ENCODE data around the gene SOX5. TPM values are rescaled to one million over a fixed set of nuclear protein-coding genes. Genes with fewer than 3 reads are reported as not detected.

Gene SOX5
- total RNA-seq, 2 experiments from 2014 or later, result 0.69 to 0.70 TPM

DNA sequence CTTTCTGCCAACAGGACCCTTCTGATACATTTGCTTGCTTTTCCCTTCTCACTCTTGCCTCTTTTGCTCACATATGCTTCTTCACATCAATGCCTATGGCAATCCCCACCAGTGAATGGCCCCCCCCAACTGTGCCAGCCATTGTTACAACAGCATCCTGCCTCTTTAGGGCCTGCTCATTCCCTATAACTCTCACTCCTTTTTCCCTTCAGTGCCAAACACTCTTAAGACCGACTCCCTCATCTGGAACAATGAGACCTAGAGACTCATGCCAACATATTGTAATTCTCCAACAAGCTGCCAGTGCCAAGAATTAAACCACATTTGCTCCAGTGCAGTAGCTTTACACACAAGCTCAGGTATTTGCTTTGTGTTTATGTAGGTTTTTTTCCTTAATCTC, 189.0 kb downstream of the SOX5 start:
- H3K4me3 Mint-ChIP-seq, result no peak overlapping the region
- CTCF ChIA-PET, result no interaction called here

GRCh38 chr12:23758608-23759007, 190.9 kb downstream of the SOX5 start:
- ChIA-PET CTCF (no interaction called here), POLR2A (no interaction called here)
- no peaks in the 10 kb centered on the region for H3K27me3 Mint-ChIP-seq
- DNase-seq, result no peak
- H3K4me3 Mint-ChIP-seq, result no peak overlapping the region
- H3K36me3 Mint-ChIP-seq, result no peaks in the 10 kb centered on the region
- no peaks in the 10 kb centered on the region for H3K4me1 Mint-ChIP-seq (ENCODE audit: low read depth)
- no peaks in the 10 kb centered on the region for H3K9me3 Mint-ChIP-seq
- no peak overlapping the region for H3K27ac Mint-ChIP-seq
- intact Hi-C loops (cut with micrococcal nuclease), result no loop called here

More for the DNA sequence above, 189.0 kb downstream of the SOX5 start:
- POLR2A ChIA-PET, result no interaction called here
- H3K36me3 Mint-ChIP-seq, result no peaks in the 10 kb centered on the region
- H3K4me1 Mint-ChIP-seq (ENCODE audit: low read depth), result no peaks in the 10 kb centered on the region
- no peaks in the 10 kb centered on the region for H3K27me3 Mint-ChIP-seq
- no peak for DNase-seq
- no peaks in the 10 kb centered on the region for H3K9me3 Mint-ChIP-seq
- no peak overlapping the region for H3K27ac Mint-ChIP-seq
- intact Hi-C loops (cut with micrococcal nuclease), result no loop called here

GRCh38 chr12:23757541-23757962, 191.9 kb downstream of the SOX5 start:
- H3K27me3 Mint-ChIP-seq, result no peaks in the 10 kb centered on the region
- DNase-seq, result no peak
- CTCF ChIA-PET, result no interaction called here
- H3K36me3 Mint-ChIP-seq, result no peaks in the 10 kb centered on the region
- H3K4me1 Mint-ChIP-seq (ENCODE audit: low read depth), result no peaks in the 10 kb centered on the region
- POLR2A ChIA-PET, result no interaction called here
- H3K27ac Mint-ChIP-seq, result no peak overlapping the region
- intact Hi-C loops (cut with micrococcal nuclease), result no loop called here
- H3K9me3 Mint-ChIP-seq, result no peaks in the 10 kb centered on the region
- H3K4me3 Mint-ChIP-seq, result no peak overlapping the region

DNA sequence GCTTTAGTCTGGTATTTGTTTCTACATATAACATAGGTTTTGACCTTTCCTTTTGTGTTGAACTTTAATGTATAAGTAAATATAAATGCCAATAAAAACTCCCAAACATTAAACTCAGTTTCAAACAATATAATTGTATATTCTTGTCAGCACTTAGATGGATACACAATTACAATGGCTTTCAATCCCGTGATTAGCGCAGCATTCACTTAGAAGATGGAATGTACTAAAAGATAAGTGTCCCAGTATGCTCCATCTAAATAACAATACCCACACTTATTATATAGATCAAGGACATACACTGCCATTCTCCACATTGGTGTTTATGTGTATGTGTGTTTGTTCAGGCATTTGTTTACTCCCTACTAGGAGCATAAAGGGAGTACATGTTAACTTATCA, 193.1 kb downstream of the SOX5 start:
- H3K36me3 Mint-ChIP-seq, result no peaks in the 10 kb centered on the region
- H3K4me1 Mint-ChIP-seq (ENCODE audit: low read depth), result no peaks in the 10 kb centered on the region
- H3K9me3 Mint-ChIP-seq, result no peaks in the 10 kb centered on the region
- H3K4me3 Mint-ChIP-seq, result no peak overlapping the region
- CTCF ChIA-PET, result no interaction called here
- no peaks in the 10 kb centered on the region for H3K27me3 Mint-ChIP-seq
- no peak for DNase-seq
- H3K27ac Mint-ChIP-seq, result no peak overlapping the region
- intact Hi-C loops (cut with micrococcal nuclease), result no loop called here
- POLR2A ChIA-PET, result no interaction called here

- CTCF ChIA-PET, result no interaction called here
- H3K36me3 Mint-ChIP-seq, result no peaks in the 10 kb centered on the region
- no peaks in the 10 kb centered on the region for H3K4me1 Mint-ChIP-seq (ENCODE audit: low read depth)
- H3K4me3 Mint-ChIP-seq, result no peak overlapping the region
- POLR2A ChIA-PET, result no interaction called here
- H3K9me3 Mint-ChIP-seq, result no peaks in the 10 kb centered on the region
- no peak overlapping the region for H3K27ac Mint-ChIP-seq
- DNase-seq, result no peak
- no peaks in the 10 kb centered on the region for H3K27me3 Mint-ChIP-seq
- intact Hi-C loops (cut with micrococcal nuclease), result no loop called here
Measured at GRCh38 chr12:23753628-23754365, 195.7 kb downstream of the SOX5 start.

DNA sequence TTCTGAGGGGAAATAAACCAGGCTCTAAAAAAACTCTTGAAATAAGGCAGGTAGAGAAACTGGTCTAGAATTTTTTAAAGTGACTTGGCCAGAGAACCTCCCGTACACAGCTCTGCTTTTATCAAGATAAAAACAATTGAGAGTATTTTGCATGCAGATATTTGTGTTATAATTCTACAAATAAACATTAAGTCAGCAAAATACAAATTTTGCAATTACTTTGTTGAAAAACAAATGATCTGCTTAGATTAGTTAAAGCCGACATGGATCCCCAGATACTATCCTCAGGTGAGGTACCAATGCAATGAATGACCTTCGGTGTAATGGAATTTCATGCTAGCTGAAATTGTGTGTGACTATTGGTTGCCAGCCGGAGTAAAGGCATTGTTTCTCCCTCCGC, 197.2 kb downstream of the SOX5 start:
- intact Hi-C loops (cut with micrococcal nuclease), result no loop called here
- Mint-ChIP-seq H3K9me3 (no peaks in the 10 kb centered on the region), H3K27me3 (no peaks in the 10 kb centered on the region), H3K4me3 (no peak overlapping the region), H3K27ac (no peak overlapping the region), H3K4me1 (ENCODE audit: low read depth) (no peaks in the 10 kb centered on the region), H3K36me3 (no peaks in the 10 kb centered on the region)
- CTCF ChIA-PET, result no interaction called here
- DNase-seq, result no peak
- POLR2A ChIA-PET, result no interaction called here

- H3K4me1 Mint-ChIP-seq (ENCODE audit: low read depth), result no peaks in the 10 kb centered on the region
- POLR2A ChIA-PET, result no interaction called here
- CTCF ChIA-PET, result no interaction called here
- no peaks in the 10 kb centered on the region for H3K36me3 Mint-ChIP-seq
- H3K27me3 Mint-ChIP-seq, result no peaks in the 10 kb centered on the region
- intact Hi-C loops (cut with micrococcal nuclease), result no loop called here
- no peak overlapping the region for H3K4me3 Mint-ChIP-seq
- no peak for DNase-seq
- H3K27ac Mint-ChIP-seq, result no peak overlapping the region
- peaks cover 3% of the 10 kb centered on the region for H3K9me3 Mint-ChIP-seq
Measured at GRCh38 chr12:23751641-23752040, 197.8 kb downstream of the SOX5 start.

DNA sequence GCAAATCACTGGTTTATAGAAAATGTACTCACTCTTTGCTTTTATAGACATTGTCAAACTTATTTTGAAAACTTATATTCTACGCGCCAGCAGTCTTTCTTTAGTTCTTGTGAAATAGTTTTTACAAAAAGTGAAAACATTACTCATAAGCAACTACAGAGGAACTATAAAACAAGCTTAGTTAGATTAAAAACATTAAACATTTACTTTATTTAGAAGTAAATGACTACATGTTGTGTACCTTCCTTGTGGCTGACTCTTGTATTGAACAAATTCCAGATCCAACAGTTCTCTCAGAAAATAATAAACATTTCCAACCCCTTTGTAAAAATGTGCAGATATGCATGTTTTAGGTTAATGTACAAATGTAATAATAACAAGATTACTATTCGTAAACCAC, 198.5 kb downstream of the SOX5 start:
- no peaks in the 10 kb centered on the region for H3K27me3 Mint-ChIP-seq
- ChIA-PET POLR2A (no interaction called here), CTCF (no interaction called here)
- H3K36me3 Mint-ChIP-seq, result no peaks in the 10 kb centered on the region
- intact Hi-C loops (cut with micrococcal nuclease), result no loop called here
- H3K4me3 Mint-ChIP-seq, result no peak overlapping the region
- no peak for DNase-seq
- no peaks in the 10 kb centered on the region for H3K4me1 Mint-ChIP-seq (ENCODE audit: low read depth)
- no peak overlapping the region for H3K27ac Mint-ChIP-seq
- H3K9me3 Mint-ChIP-seq, result peaks cover 3% of the 10 kb centered on the region

- no peaks in the 10 kb centered on the region for H3K4me1 Mint-ChIP-seq (ENCODE audit: low read depth)
- no peak overlapping the region for H3K27ac Mint-ChIP-seq
- H3K36me3 Mint-ChIP-seq, result no peaks in the 10 kb centered on the region
- ChIA-PET POLR2A (no interaction called here), CTCF (no interaction called here)
- no peaks in the 10 kb centered on the region for H3K27me3 Mint-ChIP-seq
- intact Hi-C loops (cut with micrococcal nuclease), result no loop called here
- peaks cover 3% of the 10 kb centered on the region for H3K9me3 Mint-ChIP-seq
- H3K4me3 Mint-ChIP-seq, result no peak overlapping the region
- no peak for DNase-seq
Measured at GRCh38 chr12:23744696-23745095, 204.8 kb downstream of the SOX5 start.

- Mint-ChIP-seq H3K4me1 (ENCODE audit: low read depth) (no peaks in the 10 kb centered on the region), H3K36me3 (no peaks in the 10 kb centered on the region)
- CTCF ChIA-PET, result interaction anchor here (0.8 kb wide), 1 partner anchor 403 kb away, joined by 4 read pairs; no protein-coding TSS in a partner anchor
Measured at GRCh38 chr12:23742574-23742973, 206.9 kb downstream of the SOX5 start.

GRCh38 chr12:23731493-23731892, 218.0 kb downstream of the SOX5 start:
- Mint-ChIP-seq H3K4me1 (ENCODE audit: low read depth) (no peaks in the 10 kb centered on the region), H3K27ac (no peak overlapping the region), H3K4me3 (no peak overlapping the region), H3K9me3 (peaks cover 5% of the 10 kb centered on the region), H3K27me3 (no peaks in the 10 kb centered on the region), H3K36me3 (no peaks in the 10 kb centered on the region)
- no peak for DNase-seq
- CTCF ChIA-PET, result no interaction called here
- intact Hi-C loops (cut with micrococcal nuclease), result no loop called here
- POLR2A ChIA-PET, result no interaction called here

More at GRCh38 chr12:23742574-23742973, 206.9 kb downstream of the SOX5 start:
- intact Hi-C loops (cut with micrococcal nuclease), result no loop called here
- POLR2A ChIA-PET, result interaction anchor here (0.7 kb wide), 1 partner anchor 420 kb away, joined by 3 read pairs; no protein-coding TSS in a partner anchor
- Mint-ChIP-seq H3K27me3 (no peaks in the 10 kb centered on the region), H3K27ac (no peak overlapping the region), H3K9me3 (peaks cover 8% of the 10 kb centered on the region), H3K4me3 (no peak overlapping the region)
- DNase-seq, result no peak

DNA sequence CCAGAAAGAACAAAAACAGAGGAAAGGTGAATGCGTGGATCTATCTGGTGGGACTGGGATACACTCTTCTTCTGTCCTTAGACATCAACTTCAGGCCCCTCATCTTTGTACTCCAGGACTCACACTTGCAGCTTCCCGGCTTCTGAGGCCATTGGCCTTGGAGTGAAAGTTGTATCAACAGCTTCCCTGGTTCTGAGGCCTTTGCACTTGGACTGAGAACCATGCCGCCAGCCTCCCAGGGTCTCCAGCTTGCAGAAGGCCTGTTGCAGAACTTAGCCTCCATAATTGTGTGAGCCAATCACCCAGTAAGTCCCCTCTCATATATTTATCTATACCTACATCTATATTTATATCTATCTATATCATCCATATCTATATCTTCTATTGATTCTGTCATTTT, 218.4 kb downstream of the SOX5 start:
- intact Hi-C loops (cut with micrococcal nuclease), result no loop called here
- CTCF ChIA-PET, result no interaction called here
- peaks cover 5% of the 10 kb centered on the region for H3K9me3 Mint-ChIP-seq

GRCh38 chr12:23729359-23729758, 220.1 kb downstream of the SOX5 start:
- Mint-ChIP-seq H3K4me1 (ENCODE audit: low read depth) (no peaks in the 10 kb centered on the region), H3K27me3 (no peaks in the 10 kb centered on the region), H3K9me3 (peaks cover 2% of the 10 kb centered on the region), H3K4me3 (no peak overlapping the region), H3K27ac (no peak overlapping the region), H3K36me3 (no peaks in the 10 kb centered on the region)
- ChIA-PET POLR2A (no interaction called here), CTCF (no interaction called here)
- DNase-seq, result no peak
- intact Hi-C loops (cut with micrococcal nuclease), result no loop called here

More for the DNA sequence above, 218.4 kb downstream of the SOX5 start:
- H3K4me1 Mint-ChIP-seq (ENCODE audit: low read depth), result no peaks in the 10 kb centered on the region
- POLR2A ChIA-PET, result no interaction called here
- no peaks in the 10 kb centered on the region for H3K36me3 Mint-ChIP-seq
- no peak overlapping the region for H3K4me3 Mint-ChIP-seq
- no peak for DNase-seq
- H3K27me3 Mint-ChIP-seq, result no peaks in the 10 kb centered on the region
- H3K27ac Mint-ChIP-seq, result no peak overlapping the region
